ENCODE data around the gene ZNF319. TPM values are rescaled to one million over a fixed set of nuclear protein-coding genes. Genes with fewer than 3 reads are reported as not detected.
A peak's percentile ranks its signal among the peaks of the same experiment; 100 is the strongest.

ZNF319 gene
- total RNA-seq, 1 experiment from 2014 or later = 5.5 TPM

GRCh38 chr16:57959804-57960203 lies 40.7 kb downstream of the ZNF319 start (continued):
- no peak for TF ChIP-seq ZNF532 (CRISPR knock-in tag; IDR thresholded peaks at IDR 0.05; ENCODE audit: borderline replicate concordance)
- TF ChIP-seq ZNF232 (CRISPR knock-in tag; IDR thresholded peaks at IDR 0.05) = no peak
- no peak for TF ChIP-seq ZNF416 (CRISPR knock-in tag; IDR thresholded peaks at IDR 0.05)
- no peak for TF ChIP-seq MAX (CRISPR knock-in tag; IDR thresholded peaks at IDR 0.05)
- no peak for TF ChIP-seq ZSCAN18 (CRISPR knock-in tag; IDR thresholded peaks at IDR 0.05)
- TF ChIP-seq ELF4 (CRISPR knock-in tag; IDR thresholded peaks at IDR 0.05; ENCODE audit: low read depth) = no peak
- no peak for TF ChIP-seq ZNF263 (CRISPR knock-in tag; IDR thresholded peaks at IDR 0.05; ENCODE audit: low read depth)
- TF ChIP-seq E2F5 (CRISPR knock-in tag; IDR thresholded peaks at IDR 0.05) = no peak
- TF ChIP-seq MLX (CRISPR knock-in tag; IDR thresholded peaks at IDR 0.05) = no peak
- no peak for TF ChIP-seq ZNF219 (CRISPR knock-in tag; IDR thresholded peaks at IDR 0.05; ENCODE audit: borderline replicate concordance)
- no peak for TF ChIP-seq RELA (CRISPR knock-in tag; IDR thresholded peaks at IDR 0.05; ENCODE audit: borderline replicate concordance)
- no peak for TF ChIP-seq CREM (CRISPR knock-in tag; IDR thresholded peaks at IDR 0.05)
- no peak for TF ChIP-seq FOXJ3 (CRISPR knock-in tag; IDR thresholded peaks at IDR 0.05; ENCODE audit: borderline replicate concordance)
- no peak for TF ChIP-seq IRF1 (CRISPR knock-in tag; IDR thresholded peaks at IDR 0.05)
- TF ChIP-seq USF1 (CRISPR knock-in tag; IDR thresholded peaks at IDR 0.05) = no peak

- no peak for TF ChIP-seq KAT7 (CRISPR knock-in tag; IDR thresholded peaks at IDR 0.05; ENCODE audit: borderline replicate concordance)
- no peak for TF ChIP-seq ZNF416 (CRISPR knock-in tag; IDR thresholded peaks at IDR 0.05)
- TF ChIP-seq PREB (CRISPR knock-in tag; IDR thresholded peaks at IDR 0.05; ENCODE audit: borderline replicate concordance) = no peak
- CTCF ChIA-PET = interaction anchor here (1.0 kb wide), 1 partner anchor 19 kb away, joined by 3 read pairs; no protein-coding TSS in a partner anchor
- peak overlapping the region; percentile 80; the same call in 1 of the 2 replicates for H3K27ac Mint-ChIP-seq
These were observed 41.4 kb downstream of the ZNF319 start for GRCh38 chr16:57959121-57959520.

More at GRCh38 chr16:57959121-57959520, 41.4 kb downstream of the ZNF319 start:
- DNase-seq (ENCODE audit: low spot score) (no peak), ATAC-seq (no peak)
- no peaks in the 10 kb centered on the region for H3K27me3 Mint-ChIP-seq (ENCODE audit: low read depth)
- POLR2A ChIA-PET = no interaction called here
- no peak overlapping the region for H3K4me3 Mint-ChIP-seq
- no peaks in the 10 kb centered on the region for H3K36me3 Mint-ChIP-seq
- H3K9me3 Mint-ChIP-seq = no peaks in the 10 kb centered on the region
- H3K4me1 Mint-ChIP-seq = peaks cover 19% of the 10 kb centered on the region
